ENCODE measurements around the gene CCDC160. TPM values are rescaled to one million over a fixed set of nuclear protein-coding genes. Genes with fewer than 3 reads are reported as not detected.
"Not testable (repeated sequence)": the region's sequence is repeated elsewhere in the genome, so short reads cannot be mapped to it uniquely, and the experiment has no call there.

CCDC160 gene
- 0.10 TPM for polyA plus RNA-seq
- long read RNA-seq, donor 1 = 0 reads
- long read RNA-seq, donor 2 = 0 reads
- long read RNA-seq, donor 3 = 0 reads
- long read RNA-seq, donor 4 = 0 reads
- long read RNA-seq, donor 5 = 0 reads
- long read RNA-seq, donor 6 = 0 reads
- long read RNA-seq, donor 7 = 0 reads
- long read RNA-seq, donor 8 = 0 reads
- long read RNA-seq, donor 9 = 0 reads
- long read RNA-seq, donor 10 = 0 reads
- long read RNA-seq, donor 11 = 0 reads

GRCh38 chrX:134236626-134237614 is at the start of gene CCDC160:
Gene CCDC160, plus strand, starts transcription at chrX:134237182. Its CDS starts 7,619 bp downstream, at chrX:134244801.
- H3K4me1 ChIP-seq (ENCODE audit: control insufficient read depth, insufficient read depth, low read length) = no peaks in the 10 kb centered on the region
- no CpG with 5 or more reads among the region's 70 CpGs for WGBS (ENCODE audit: insufficient coverage, low lambda C conversion rate)
- no peaks in the 10 kb centered on the region for H3K36me3 ChIP-seq (ENCODE audit: control insufficient read depth, insufficient read depth, low read length)
- no peaks in the 10 kb centered on the region for H3K27me3 ChIP-seq (ENCODE audit: control insufficient read depth, insufficient read depth, low read length)
- H3K27ac ChIP-seq (ENCODE audit: low read length) = no peak within 1 kb of the TSS
- peak in 1 of 2 donors; percentile 20 for DNase-seq
- H3K4me3 ChIP-seq (ENCODE audit: low read length) = peak within 1 kb of the TSS; percentile 41
- no peaks in the 10 kb centered on the region for H3K9me3 ChIP-seq (ENCODE audit: control insufficient read depth, low read depth, low read length)

DNA sequence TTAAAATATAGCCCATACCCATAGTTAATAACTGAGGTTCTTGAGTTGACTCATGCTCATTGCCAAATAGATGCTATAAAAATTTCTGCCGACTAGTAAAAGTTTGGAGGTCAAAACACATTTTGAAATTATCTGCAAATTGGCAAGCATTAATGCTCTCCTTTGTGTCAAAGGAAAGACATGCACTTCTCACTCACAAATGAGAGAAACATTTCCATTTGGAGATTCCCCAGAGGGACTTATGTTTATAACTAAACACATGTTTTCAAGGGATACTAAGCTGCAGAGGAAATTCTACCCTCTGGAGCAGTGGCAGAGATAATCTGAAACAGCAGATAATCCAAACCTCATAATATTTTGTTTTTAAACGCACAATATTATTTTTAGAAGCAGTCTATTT is 45.7 kb upstream of the CCDC160 start:
- no peak overlapping the region for H3K4me3 ChIP-seq (ENCODE audit: low read length)

DNA sequence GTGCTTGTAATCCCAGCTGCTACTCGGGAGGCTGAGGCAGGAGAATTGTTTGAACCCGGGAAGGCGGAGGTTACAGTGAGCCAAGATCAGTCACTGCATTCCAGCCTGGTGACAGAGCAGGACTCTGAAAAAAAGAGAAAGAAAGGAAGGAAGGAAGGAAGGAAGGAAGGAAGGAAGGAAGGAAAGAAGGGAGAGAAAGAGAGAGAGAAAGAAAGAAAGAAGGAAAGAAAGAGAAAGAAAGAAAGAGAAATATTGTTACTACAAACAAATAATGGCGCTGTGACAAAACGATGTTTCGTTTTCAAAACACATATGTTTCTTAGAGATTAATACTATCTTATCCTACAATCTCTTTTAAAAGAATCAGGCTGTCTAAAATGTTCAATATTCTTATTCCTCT is 42.1 kb upstream of the CCDC160 start:
- Histone ChIP-seq H3K27ac (ENCODE audit: low read length) (no peak overlapping the region), H3K4me3 (ENCODE audit: low read length) (no peak overlapping the region), H3K36me3 (ENCODE audit: control insufficient read depth, insufficient read depth, low read length) (no peaks in the 10 kb centered on the region), H3K9me3 (ENCODE audit: control insufficient read depth, low read depth, low read length) (no peaks in the 10 kb centered on the region), H3K4me1 (ENCODE audit: control insufficient read depth, insufficient read depth, low read length) (no peaks in the 10 kb centered on the region), H3K27me3 (ENCODE audit: control insufficient read depth, insufficient read depth, low read length) (no peaks in the 10 kb centered on the region)
- no peak for DNase-seq
- no CpG with 5 or more reads among the region's 6 CpGs for WGBS (ENCODE audit: insufficient coverage, low lambda C conversion rate)

More for the DNA sequence above, 45.7 kb upstream of the CCDC160 start:
- H3K27me3 ChIP-seq (ENCODE audit: control insufficient read depth, insufficient read depth, low read length) = no peaks in the 10 kb centered on the region
- no peaks in the 10 kb centered on the region for H3K9me3 ChIP-seq (ENCODE audit: control insufficient read depth, low read depth, low read length)
- no peaks in the 10 kb centered on the region for H3K4me1 ChIP-seq (ENCODE audit: control insufficient read depth, insufficient read depth, low read length)
- no peak for DNase-seq
- no peaks in the 10 kb centered on the region for H3K36me3 ChIP-seq (ENCODE audit: control insufficient read depth, insufficient read depth, low read length)
- no peak overlapping the region for H3K27ac ChIP-seq (ENCODE audit: low read length)
- no CpG with 5 or more reads among the region's 2 CpGs for WGBS (ENCODE audit: insufficient coverage, low lambda C conversion rate)

- Histone ChIP-seq H3K4me1 (ENCODE audit: control insufficient read depth, insufficient read depth, low read length) (no peaks in the 10 kb centered on the region), H3K36me3 (ENCODE audit: control insufficient read depth, insufficient read depth, low read length) (no peaks in the 10 kb centered on the region), H3K9me3 (ENCODE audit: control insufficient read depth, low read depth, low read length) (no peaks in the 10 kb centered on the region), H3K4me3 (ENCODE audit: low read length) (no peak overlapping the region), H3K27ac (ENCODE audit: low read length) (no peak overlapping the region), H3K27me3 (ENCODE audit: control insufficient read depth, insufficient read depth, low read length) (no peaks in the 10 kb centered on the region)
- WGBS (ENCODE audit: insufficient coverage, low lambda C conversion rate) = no CpG with 5 or more reads among the region's 1 CpG
- no peak for DNase-seq
Observed at GRCh38 chrX:134202561-134202960, 34.4 kb upstream of the CCDC160 start.

GRCh38 chrX:134206221-134206620 is 30.8 kb upstream of the CCDC160 start:
- no CpG with 5 or more reads among the region's 3 CpGs for WGBS (ENCODE audit: insufficient coverage, low lambda C conversion rate)
- Histone ChIP-seq H3K9me3 (ENCODE audit: control insufficient read depth, low read depth, low read length) (no peaks in the 10 kb centered on the region), H3K27me3 (ENCODE audit: control insufficient read depth, insufficient read depth, low read length) (no peaks in the 10 kb centered on the region), H3K4me3 (ENCODE audit: low read length) (no peak overlapping the region), H3K36me3 (ENCODE audit: control insufficient read depth, insufficient read depth, low read length) (no peaks in the 10 kb centered on the region), H3K27ac (ENCODE audit: low read length) (no peak overlapping the region), H3K4me1 (ENCODE audit: control insufficient read depth, insufficient read depth, low read length) (no peaks in the 10 kb centered on the region)
- DNase-seq = no peak

GRCh38 chrX:134210465-134210864 is 26.5 kb upstream of the CCDC160 start:
- no peak overlapping the region for H3K4me3 ChIP-seq (ENCODE audit: low read length)
- H3K36me3 ChIP-seq (ENCODE audit: control insufficient read depth, insufficient read depth, low read length) = no peaks in the 10 kb centered on the region
- no peaks in the 10 kb centered on the region for H3K4me1 ChIP-seq (ENCODE audit: control insufficient read depth, insufficient read depth, low read length)
- DNase-seq = no peak
- H3K9me3 ChIP-seq (ENCODE audit: control insufficient read depth, low read depth, low read length) = no peaks in the 10 kb centered on the region
- H3K27ac ChIP-seq (ENCODE audit: low read length) = no peak overlapping the region
- H3K27me3 ChIP-seq (ENCODE audit: control insufficient read depth, insufficient read depth, low read length) = no peaks in the 10 kb centered on the region

DNA sequence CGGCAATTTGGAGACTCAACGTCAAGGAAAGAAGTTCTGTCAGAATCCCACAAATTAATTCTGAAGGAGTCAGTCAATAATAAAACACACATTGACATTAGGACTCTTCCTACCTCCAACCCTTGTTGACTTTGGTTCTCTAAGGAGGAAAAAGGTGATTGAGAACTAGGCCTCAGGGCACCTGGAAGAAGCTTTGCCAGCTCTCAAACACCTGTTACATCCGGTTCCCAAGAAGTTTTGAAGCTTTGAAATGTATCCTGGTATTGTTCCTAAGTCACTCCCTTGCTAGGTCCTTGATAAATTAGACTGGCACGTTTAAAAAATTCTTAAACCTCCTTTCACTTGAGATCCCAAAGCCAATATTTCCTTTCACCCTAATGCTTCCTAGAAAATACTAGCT is 1.7 kb upstream of the CCDC160 start:
- Histone ChIP-seq H3K9me3 (ENCODE audit: control insufficient read depth, low read depth, low read length) (no peaks in the 10 kb centered on the region), H3K27me3 (ENCODE audit: control insufficient read depth, insufficient read depth, low read length) (no peaks in the 10 kb centered on the region)

GRCh38 chrX:134238144-134238543 is 1.2 kb downstream of the CCDC160 start:
- H3K36me3 ChIP-seq (ENCODE audit: control insufficient read depth, insufficient read depth, low read length); DNase-seq; H3K27ac ChIP-seq (ENCODE audit: low read length); H3K4me1 ChIP-seq (ENCODE audit: control insufficient read depth, insufficient read depth, low read length); H3K9me3 ChIP-seq (ENCODE audit: control insufficient read depth, low read depth, low read length); H3K4me3 ChIP-seq (ENCODE audit: low read length); H3K27me3 ChIP-seq (ENCODE audit: control insufficient read depth, insufficient read depth, low read length): not testable (repeated sequence)
- WGBS (ENCODE audit: insufficient coverage, low lambda C conversion rate) = no CpG with 5 or more reads among the region's 9 CpGs

More for the DNA sequence above, 1.7 kb upstream of the CCDC160 start:
- no peak overlapping the region for H3K4me3 ChIP-seq (ENCODE audit: low read length)
- no peaks in the 10 kb centered on the region for H3K4me1 ChIP-seq (ENCODE audit: control insufficient read depth, insufficient read depth, low read length)
- no peak overlapping the region for H3K27ac ChIP-seq (ENCODE audit: low read length)
- H3K36me3 ChIP-seq (ENCODE audit: control insufficient read depth, insufficient read depth, low read length) = no peaks in the 10 kb centered on the region
- WGBS (ENCODE audit: insufficient coverage, low lambda C conversion rate) = 83% methylated on average over 1 of the region's 4 CpGs
- DNase-seq = no peak

- no peaks in the 10 kb centered on the region for H3K27me3 ChIP-seq (ENCODE audit: control insufficient read depth, insufficient read depth, low read length)
- no CpG with 5 or more reads among the region's 1 CpG for WGBS (ENCODE audit: insufficient coverage, low lambda C conversion rate)
- no peak overlapping the region for H3K27ac ChIP-seq (ENCODE audit: low read length)
- H3K9me3 ChIP-seq (ENCODE audit: control insufficient read depth, low read depth, low read length) = no peaks in the 10 kb centered on the region
- no peak overlapping the region for H3K4me3 ChIP-seq (ENCODE audit: low read length)
- H3K36me3 ChIP-seq (ENCODE audit: control insufficient read depth, insufficient read depth, low read length) = no peaks in the 10 kb centered on the region
- no peak for DNase-seq
- H3K4me1 ChIP-seq (ENCODE audit: control insufficient read depth, insufficient read depth, low read length) = no peaks in the 10 kb centered on the region
Observed at GRCh38 chrX:134239016-134239415, 2.0 kb downstream of the CCDC160 start.

DNA sequence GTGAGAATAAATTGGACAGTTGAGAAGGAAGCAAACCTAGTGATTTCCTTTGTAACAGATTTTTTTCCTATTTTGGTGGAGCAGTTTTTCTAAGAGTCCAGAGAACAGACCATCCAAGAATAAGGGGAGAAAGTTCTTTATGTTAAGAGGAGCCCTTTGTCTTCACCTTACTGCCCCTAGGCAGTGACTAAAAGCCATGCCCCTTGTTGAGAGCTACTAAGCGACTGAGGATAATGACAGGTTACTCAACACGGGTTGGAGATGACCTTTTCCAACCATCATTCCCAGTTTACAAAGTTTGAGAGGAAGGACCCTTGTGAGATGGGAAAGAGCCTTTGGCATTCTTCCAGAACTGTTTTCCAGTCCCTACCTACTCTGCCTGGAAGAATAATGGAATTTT is 3.2 kb downstream of the CCDC160 start:
- no peak overlapping the region for H3K4me3 ChIP-seq (ENCODE audit: low read length)
- no peaks in the 10 kb centered on the region for H3K36me3 ChIP-seq (ENCODE audit: control insufficient read depth, insufficient read depth, low read length)
- H3K9me3 ChIP-seq (ENCODE audit: control insufficient read depth, low read depth, low read length) = no peaks in the 10 kb centered on the region
- H3K4me1 ChIP-seq (ENCODE audit: control insufficient read depth, insufficient read depth, low read length) = no peaks in the 10 kb centered on the region
- DNase-seq = no peak
- no peaks in the 10 kb centered on the region for H3K27me3 ChIP-seq (ENCODE audit: control insufficient read depth, insufficient read depth, low read length)
- WGBS (ENCODE audit: insufficient coverage, low lambda C conversion rate) = no CpG with 5 or more reads among the region's 2 CpGs
- no peak overlapping the region for H3K27ac ChIP-seq (ENCODE audit: low read length)

Measured in large intestine (tissue), 12 donors.